Measurements from ENCODE around the gene PPIAL4G.
"Not testable (repeated sequence)": the region's sequence is repeated elsewhere in the genome, so short reads cannot be mapped to it uniquely, and the experiment has no call there.

Gene PPIAL4G

DNA sequence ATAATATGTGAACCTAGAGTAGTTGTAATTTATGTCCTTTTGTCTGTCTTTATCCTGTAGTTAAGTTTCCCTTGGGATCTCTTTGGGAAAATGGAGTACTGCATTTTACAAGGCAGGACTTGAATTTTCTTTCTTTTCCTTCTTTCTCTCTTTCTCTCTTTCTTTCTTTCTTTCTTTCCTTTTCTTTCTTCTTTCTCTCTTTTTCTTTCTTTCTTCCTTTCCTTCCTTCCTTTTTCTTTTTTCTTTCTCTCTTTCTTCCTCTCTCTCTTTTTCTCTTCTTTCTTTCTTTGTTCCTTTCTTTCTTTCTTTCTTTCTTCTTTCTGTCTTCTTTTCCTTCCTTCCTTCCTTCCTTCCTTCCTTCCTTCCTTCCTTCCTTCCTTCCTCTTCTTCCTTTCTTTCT, 10.8 kb upstream of the PPIAL4G start:
- H3K9me3 ChIP-seq (ENCODE audit: control insufficient read depth, low read length); H3K9ac ChIP-seq: not testable (repeated sequence)

GRCh38 chr1:148481134-148481533, 2.0 kb downstream of the PPIAL4G start:
- not testable (repeated sequence) for H3K27me3 ChIP-seq (ENCODE audit: control insufficient read depth, insufficient read depth, low read length); H3K4me1 ChIP-seq

More for the DNA sequence above, 10.8 kb upstream of the PPIAL4G start:
- H3K36me3 ChIP-seq (ENCODE audit: control insufficient read depth, insufficient read depth, low read length); H3K4me1 ChIP-seq; H3K27me3 ChIP-seq (ENCODE audit: control insufficient read depth, insufficient read depth, low read length); H3K4me2 ChIP-seq (ENCODE audit: low read length); H3K4me3 ChIP-seq (ENCODE audit: low read depth, low read length); H3K27ac ChIP-seq; H3K79me2 ChIP-seq; H2AFZ ChIP-seq: not testable (repeated sequence)

DNA sequence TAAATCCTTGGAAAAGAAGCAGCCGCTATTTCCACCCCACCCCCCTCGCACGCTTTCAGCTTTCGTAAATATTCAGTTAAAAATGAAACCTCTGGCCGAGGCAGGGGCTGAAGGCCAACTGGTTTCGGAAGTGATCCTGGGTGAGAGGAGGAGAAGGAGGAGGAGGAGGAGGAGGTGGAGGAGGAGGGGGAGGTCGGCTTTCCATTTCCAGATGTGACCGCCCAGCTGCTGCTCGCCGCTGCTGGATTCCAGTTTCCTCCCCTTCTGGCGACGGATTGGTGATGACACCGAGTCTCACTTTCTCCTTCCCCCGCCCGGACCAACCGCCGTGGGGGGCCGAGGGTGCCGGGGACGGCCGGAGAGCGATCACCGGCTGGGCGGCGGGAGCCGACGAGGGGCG, 23.4 kb downstream of the PPIAL4G start:
- H3K4me3 ChIP-seq (ENCODE audit: low read depth, low read length); H3K4me2 ChIP-seq (ENCODE audit: low read length); H3K79me2 ChIP-seq; H2AFZ ChIP-seq; H3K27me3 ChIP-seq (ENCODE audit: control insufficient read depth, insufficient read depth, low read length); H3K9me3 ChIP-seq (ENCODE audit: control insufficient read depth, low read length); H3K36me3 ChIP-seq (ENCODE audit: control insufficient read depth, insufficient read depth, low read length); H3K4me1 ChIP-seq; H3K9ac ChIP-seq: not testable (repeated sequence)
- H3K27ac ChIP-seq: peak overlapping the region; percentile 66

More at GRCh38 chr1:148481134-148481533, 2.0 kb downstream of the PPIAL4G start:
- not testable (repeated sequence) for H3K27ac ChIP-seq; H3K9me3 ChIP-seq (ENCODE audit: control insufficient read depth, low read length); H3K4me2 ChIP-seq (ENCODE audit: low read length); H3K79me2 ChIP-seq; H3K9ac ChIP-seq; H2AFZ ChIP-seq; H3K4me3 ChIP-seq (ENCODE audit: low read depth, low read length); H3K36me3 ChIP-seq (ENCODE audit: control insufficient read depth, insufficient read depth, low read length)

GRCh38 chr1:148458901-148459581, 24.1 kb downstream of the PPIAL4G start:
- Histone ChIP-seq H3K4me3 (ENCODE audit: low read depth, low read length) (peak overlapping the region; percentile 57), H2AFZ (peak overlapping the region; percentile 69), H3K4me2 (ENCODE audit: low read length) (peak overlapping the region; percentile 50), H3K27ac (peak overlapping the region; percentile 66)
- not testable (repeated sequence) for H3K4me1 ChIP-seq; H3K27me3 ChIP-seq (ENCODE audit: control insufficient read depth, insufficient read depth, low read length); H3K9me3 ChIP-seq (ENCODE audit: control insufficient read depth, low read length); H3K36me3 ChIP-seq (ENCODE audit: control insufficient read depth, insufficient read depth, low read length); H3K9ac ChIP-seq; H3K79me2 ChIP-seq

- not testable (repeated sequence) for H3K9ac ChIP-seq; H3K4me2 ChIP-seq (ENCODE audit: low read length); H3K79me2 ChIP-seq; H3K36me3 ChIP-seq (ENCODE audit: control insufficient read depth, insufficient read depth, low read length); H3K4me1 ChIP-seq; H3K9me3 ChIP-seq (ENCODE audit: control insufficient read depth, low read length); H3K27me3 ChIP-seq (ENCODE audit: control insufficient read depth, insufficient read depth, low read length); H2AFZ ChIP-seq
- peak overlapping the region; percentile 49 for H3K27ac ChIP-seq
- peak overlapping the region; percentile 42 for H3K4me3 ChIP-seq (ENCODE audit: low read depth, low read length)
These were observed 24.7 kb downstream of the PPIAL4G start for GRCh38 chr1:148458398-148458797.

DNA sequence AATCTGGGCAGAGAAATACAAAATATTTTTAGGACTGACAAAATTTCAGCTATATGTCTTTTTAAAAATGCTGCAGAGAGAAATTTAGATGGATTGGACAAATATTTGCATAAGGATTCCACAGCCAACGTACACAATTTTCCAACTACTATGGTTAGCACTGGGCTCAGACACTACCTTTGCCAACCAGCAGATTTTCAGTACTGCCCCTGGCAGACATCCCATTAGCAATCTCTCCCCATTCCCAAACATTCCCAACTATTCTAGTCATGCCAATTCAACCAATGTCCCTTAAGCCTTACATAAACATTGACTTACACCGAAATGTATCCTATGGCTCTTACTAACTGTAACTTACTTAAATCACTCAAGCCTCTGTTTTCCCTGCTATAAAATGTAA, 30.3 kb downstream of the PPIAL4G start:
- not testable (repeated sequence) for H3K9me3 ChIP-seq (ENCODE audit: control insufficient read depth, low read length); H3K4me2 ChIP-seq (ENCODE audit: low read length); H3K4me1 ChIP-seq; H3K36me3 ChIP-seq (ENCODE audit: control insufficient read depth, insufficient read depth, low read length); H3K9ac ChIP-seq; H3K27ac ChIP-seq; H3K79me2 ChIP-seq; H3K4me3 ChIP-seq (ENCODE audit: low read depth, low read length); H2AFZ ChIP-seq; H3K27me3 ChIP-seq (ENCODE audit: control insufficient read depth, insufficient read depth, low read length)

DNA sequence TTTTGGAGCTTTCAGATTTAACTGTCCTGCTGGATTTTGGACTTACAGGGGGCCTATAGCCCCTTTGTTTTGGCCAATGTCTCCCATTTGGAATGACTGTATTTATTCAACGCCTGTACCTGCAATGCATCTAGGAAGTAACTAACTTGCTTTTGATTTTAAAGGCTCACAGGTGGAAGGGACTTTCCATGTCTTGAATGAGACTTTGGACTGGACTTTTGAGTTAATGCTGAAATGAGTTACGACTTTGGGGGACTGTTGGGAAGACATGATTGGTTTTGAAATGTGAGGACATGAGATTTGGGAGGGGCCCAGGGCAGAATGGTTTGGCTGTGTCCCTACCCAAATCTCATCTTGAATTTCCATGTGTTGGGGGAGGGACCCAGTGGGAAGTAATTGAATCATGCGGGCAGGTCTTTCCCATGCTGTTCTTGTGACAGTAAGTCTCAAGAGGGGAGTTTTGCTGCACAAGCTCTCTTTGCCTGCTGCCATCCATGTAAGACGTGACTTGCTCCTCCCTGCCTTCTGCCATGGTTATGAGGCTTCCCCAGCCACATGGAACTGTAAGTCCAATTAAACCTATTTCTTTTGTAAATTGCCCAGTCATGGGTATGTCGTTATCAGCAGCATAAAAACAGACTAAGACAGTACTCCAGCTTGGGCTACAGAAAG, 43.3 kb downstream of the PPIAL4G start:
- H3K4me2 ChIP-seq (ENCODE audit: low read length); H3K9me3 ChIP-seq (ENCODE audit: control insufficient read depth, low read length); H3K36me3 ChIP-seq (ENCODE audit: control insufficient read depth, insufficient read depth, low read length); H3K79me2 ChIP-seq; H3K4me1 ChIP-seq; H3K27me3 ChIP-seq (ENCODE audit: control insufficient read depth, insufficient read depth, low read length); H3K27ac ChIP-seq; H3K9ac ChIP-seq; H2AFZ ChIP-seq; H3K4me3 ChIP-seq (ENCODE audit: low read depth, low read length): not testable (repeated sequence)

GRCh38 chr1:148435406-148435805, 47.7 kb downstream of the PPIAL4G start:
- H3K4me3 ChIP-seq (ENCODE audit: low read depth, low read length): no peak overlapping the region
- H3K9me3 ChIP-seq (ENCODE audit: control insufficient read depth, low read length): no peaks in the 10 kb centered on the region
- H3K27ac ChIP-seq: no peak overlapping the region
- H2AFZ ChIP-seq: no peak overlapping the region
- no peak overlapping the region for H3K4me2 ChIP-seq (ENCODE audit: low read length)
- H3K79me2 ChIP-seq: no peaks in the 10 kb centered on the region
- H3K36me3 ChIP-seq (ENCODE audit: control insufficient read depth, insufficient read depth, low read length): no peaks in the 10 kb centered on the region
- TF ChIP-seq, protein P1, sequence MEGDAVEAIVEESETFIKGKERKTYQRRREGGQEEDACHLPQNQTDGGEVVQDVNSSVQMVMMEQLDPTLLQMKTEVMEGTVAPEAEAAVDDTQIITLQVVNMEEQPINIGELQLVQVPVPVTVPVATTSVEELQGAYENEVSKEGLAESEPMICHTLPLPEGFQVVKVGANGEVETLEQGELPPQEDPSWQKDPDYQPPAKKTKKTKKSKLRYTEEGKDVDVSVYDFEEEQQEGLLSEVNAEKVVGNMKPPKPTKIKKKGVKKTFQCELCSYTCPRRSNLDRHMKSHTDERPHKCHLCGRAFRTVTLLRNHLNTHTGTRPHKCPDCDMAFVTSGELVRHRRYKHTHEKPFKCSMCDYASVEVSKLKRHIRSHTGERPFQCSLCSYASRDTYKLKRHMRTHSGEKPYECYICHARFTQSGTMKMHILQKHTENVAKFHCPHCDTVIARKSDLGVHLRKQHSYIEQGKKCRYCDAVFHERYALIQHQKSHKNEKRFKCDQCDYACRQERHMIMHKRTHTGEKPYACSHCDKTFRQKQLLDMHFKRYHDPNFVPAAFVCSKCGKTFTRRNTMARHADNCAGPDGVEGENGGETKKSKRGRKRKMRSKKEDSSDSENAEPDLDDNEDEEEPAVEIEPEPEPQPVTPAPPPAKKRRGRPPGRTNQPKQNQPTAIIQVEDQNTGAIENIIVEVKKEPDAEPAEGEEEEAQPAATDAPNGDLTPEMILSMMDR (IDR thresholded peaks at IDR 0.05): no peak
- H3K9ac ChIP-seq: no peak overlapping the region
- H3K27me3 ChIP-seq (ENCODE audit: control insufficient read depth, insufficient read depth, low read length): no peaks in the 10 kb centered on the region
- no peaks in the 10 kb centered on the region for H3K4me1 ChIP-seq

Measured in parathyroid adenoma (tissue), 2 donors.